Middle frontal gyrus (tissue), 1 donor: ENCODE measurements around the gene PRDM8.

Experiments
- DNase-seq: peaks from one replicate; pipeline ENCODE4 v3.0.0-alpha.2; 2015; ENCODE audit warnings: low spot score; ENCODE audit errors: extremely low spot score

PRDM8 gene

GRCh38 chr4:80199947-80200346 lies 2.6 kb downstream of the PRDM8 start:
- DNase-seq, result no peak

- DNase-seq, result no peak
Observed at GRCh38 chr4:80201252-80202151, 4.2 kb downstream of the PRDM8 start.

GRCh38 chr4:80202190-80202711 lies 4.9 kb downstream of the PRDM8 start:
- no peak for DNase-seq

GRCh38 chr4:80202741-80203553 lies 5.6 kb downstream of the PRDM8 start:
- DNase-seq, result no peak

GRCh38 chr4:80204433-80205011 lies 7.2 kb downstream of the PRDM8 start:
- no peak for DNase-seq

GRCh38 chr4:80206111-80206510 lies 8.8 kb downstream of the PRDM8 start:
- DNase-seq, result no peak

GRCh38 chr4:80206521-80207171 lies 9.3 kb downstream of the PRDM8 start:
- no peak for DNase-seq

- no peak for DNase-seq
Observed at GRCh38 chr4:80207172-80207583, 9.9 kb downstream of the PRDM8 start.

GRCh38 chr4:80207664-80208063 lies 10.4 kb downstream of the PRDM8 start:
- DNase-seq, result no peak

- DNase-seq, result no peak
Observed at GRCh38 chr4:80208610-80209339, 11.5 kb downstream of the PRDM8 start.

- DNase-seq, result no peak
Observed at GRCh38 chr4:80209340-80209701, 12.0 kb downstream of the PRDM8 start.

- DNase-seq, result no peak
Observed at GRCh38 chr4:80210549-80210948, 13.2 kb downstream of the PRDM8 start.

- no peak for DNase-seq
Observed at GRCh38 chr4:80213117-80213815, 16.0 kb downstream of the PRDM8 start.

GRCh38 chr4:80215449-80216052 lies 18.2 kb downstream of the PRDM8 start:
- no peak for DNase-seq

GRCh38 chr4:80216100-80216761 lies 18.9 kb downstream of the PRDM8 start:
- DNase-seq, result no peak

GRCh38 chr4:80219301-80220025 lies 22.2 kb downstream of the PRDM8 start:
- no peak for DNase-seq

GRCh38 chr4:80220711-80221110 lies 23.4 kb downstream of the PRDM8 start:
- no peak for DNase-seq

- no peak for DNase-seq
Observed at GRCh38 chr4:80221161-80221560, 23.9 kb downstream of the PRDM8 start.
